IPS-20b (cell line): ENCODE measurements around the gene DBP.

Experiments
- H3K27ac ChIP-seq: one replicate; pipeline ENCODE4 v1.5.1; 2013; ENCODE audit warnings: low read length
- H3K27me3 ChIP-seq: 2 replicates; pipeline ENCODE4 v1.6.1; 2013; ENCODE audit warnings: mild to moderate bottlenecking, low read length, inconsistent platforms; ENCODE audit not compliant: insufficient read depth
- H3K36me3 ChIP-seq: 2 replicates; pipeline ENCODE4 v1.6.1; 2013; ENCODE audit warnings: low read depth, mild to moderate bottlenecking, inconsistent platforms, low read length, moderate library complexity; ENCODE audit not compliant: insufficient read depth
- H3K4me1 ChIP-seq: 2 replicates; pipeline ENCODE4 v1.6.1; 2013; ENCODE audit warnings: mild to moderate bottlenecking, control low read depth, inconsistent platforms, low read length, moderate library complexity; ENCODE audit not compliant: insufficient read depth
- H3K4me3 ChIP-seq: 2 replicates; pipeline ENCODE4 v1.5.1; 2013; ENCODE audit warnings: mild to moderate bottlenecking, low read length, inconsistent platforms
- H3K9ac ChIP-seq: 2 replicates; pipeline ENCODE4 v1.6.1; 2013; ENCODE audit warnings: low read depth, mild to moderate bottlenecking, inconsistent platforms, low read length, moderate library complexity
- H3K9me3 ChIP-seq: 2 replicates; pipeline ENCODE4 v1.6.1; 2013; ENCODE audit warnings: mild to moderate bottlenecking, low read depth, low read length, inconsistent platforms; ENCODE audit not compliant: insufficient read depth

The DBP gene

GRCh38 chr19:48600679-48601417 is 36.3 kb downstream of the DBP start:
- no peaks in the 10 kb centered on the region for H3K9me3 ChIP-seq

GRCh38 chr19:48598996-48599700 is 38.0 kb downstream of the DBP start:
- Histone ChIP-seq H3K9ac (no peak overlapping the region), H3K9me3 (no peaks in the 10 kb centered on the region), H3K27me3 (no peaks in the 10 kb centered on the region), H3K36me3 (no peaks in the 10 kb centered on the region), H3K27ac (no peak overlapping the region), H3K4me1 (no peaks in the 10 kb centered on the region), H3K4me3 (no peak overlapping the region)

More at GRCh38 chr19:48600679-48601417, 36.3 kb downstream of the DBP start:
- no peaks in the 10 kb centered on the region for H3K27me3 ChIP-seq
- no peak overlapping the region for H3K9ac ChIP-seq
- H3K4me1 ChIP-seq = no peaks in the 10 kb centered on the region
- H3K27ac ChIP-seq = no peak overlapping the region
- no peaks in the 10 kb centered on the region for H3K36me3 ChIP-seq
- no peak overlapping the region for H3K4me3 ChIP-seq

- Histone ChIP-seq H3K9ac (no peak overlapping the region), H3K27me3 (no peaks in the 10 kb centered on the region), H3K27ac (no peak overlapping the region), H3K36me3 (no peaks in the 10 kb centered on the region), H3K4me3 (no peak overlapping the region), H3K9me3 (no peaks in the 10 kb centered on the region), H3K4me1 (no peaks in the 10 kb centered on the region)
Measured at GRCh38 chr19:48596679-48597465, 40.3 kb downstream of the DBP start.

GRCh38 chr19:48596237-48596636 is 40.9 kb downstream of the DBP start:
- Histone ChIP-seq H3K4me3 (no peak overlapping the region), H3K9ac (no peak overlapping the region), H3K27ac (no peak overlapping the region), H3K36me3 (no peaks in the 10 kb centered on the region), H3K27me3 (no peaks in the 10 kb centered on the region), H3K4me1 (no peaks in the 10 kb centered on the region), H3K9me3 (no peaks in the 10 kb centered on the region)

GRCh38 chr19:48595833-48596232 is 41.3 kb downstream of the DBP start:
- Histone ChIP-seq H3K27me3 (no peaks in the 10 kb centered on the region), H3K36me3 (no peaks in the 10 kb centered on the region), H3K9ac (no peak overlapping the region), H3K27ac (no peak overlapping the region), H3K9me3 (no peaks in the 10 kb centered on the region), H3K4me1 (no peaks in the 10 kb centered on the region), H3K4me3 (no peak overlapping the region)

GRCh38 chr19:48595171-48595570 is 42.0 kb downstream of the DBP start:
- no peaks in the 10 kb centered on the region for H3K27me3 ChIP-seq
- no peaks in the 10 kb centered on the region for H3K9me3 ChIP-seq
- no peak overlapping the region for H3K9ac ChIP-seq
- H3K4me3 ChIP-seq = no peak overlapping the region
- no peaks in the 10 kb centered on the region for H3K4me1 ChIP-seq
- H3K36me3 ChIP-seq = no peaks in the 10 kb centered on the region
- no peak overlapping the region for H3K27ac ChIP-seq

- Histone ChIP-seq H3K9me3 (no peaks in the 10 kb centered on the region), H3K36me3 (no peaks in the 10 kb centered on the region), H3K27ac (no peak overlapping the region), H3K27me3 (peaks cover 6% of the 10 kb centered on the region; the same call in 1 of the 2 replicates), H3K9ac (no peak overlapping the region), H3K4me3 (no peak overlapping the region), H3K4me1 (no peaks in the 10 kb centered on the region)
Measured at GRCh38 chr19:48591021-48591420, 46.2 kb downstream of the DBP start.

- H3K4me1 ChIP-seq = no peaks in the 10 kb centered on the region
- H3K27ac ChIP-seq = no peak overlapping the region
- H3K9me3 ChIP-seq = no peaks in the 10 kb centered on the region
- peak overlapping the region; percentile 8; the same call in 1 of the 2 replicates for H3K9ac ChIP-seq
- no peaks in the 10 kb centered on the region for H3K36me3 ChIP-seq
- H3K27me3 ChIP-seq = peaks cover 6% of the 10 kb centered on the region; the same call in 1 of the 2 replicates
- peak overlapping the region; percentile 68 for H3K4me3 ChIP-seq
Measured at GRCh38 chr19:48588670-48589401, 48.3 kb downstream of the DBP start.

GRCh38 chr19:48587387-48587786 is 49.8 kb downstream of the DBP start:
- no peak overlapping the region for H3K9ac ChIP-seq
- H3K9me3 ChIP-seq = no peaks in the 10 kb centered on the region
- no peak overlapping the region for H3K27ac ChIP-seq
- no peaks in the 10 kb centered on the region for H3K36me3 ChIP-seq
- no peak overlapping the region for H3K4me3 ChIP-seq
- no peaks in the 10 kb centered on the region for H3K4me1 ChIP-seq
- H3K27me3 ChIP-seq = peaks cover 6% of the 10 kb centered on the region; the same call in 1 of the 2 replicates

GRCh38 chr19:48582168-48582567 is 55.0 kb downstream of the DBP start:
- Histone ChIP-seq H3K27ac (no peak overlapping the region), H3K4me1 (no peaks in the 10 kb centered on the region), H3K36me3 (no peaks in the 10 kb centered on the region), H3K9me3 (no peaks in the 10 kb centered on the region), H3K9ac (no peak overlapping the region), H3K4me3 (no peak overlapping the region), H3K27me3 (no peaks in the 10 kb centered on the region)
